ENCODE measurements around the gene RPA1.

RPA1 gene

DNA sequence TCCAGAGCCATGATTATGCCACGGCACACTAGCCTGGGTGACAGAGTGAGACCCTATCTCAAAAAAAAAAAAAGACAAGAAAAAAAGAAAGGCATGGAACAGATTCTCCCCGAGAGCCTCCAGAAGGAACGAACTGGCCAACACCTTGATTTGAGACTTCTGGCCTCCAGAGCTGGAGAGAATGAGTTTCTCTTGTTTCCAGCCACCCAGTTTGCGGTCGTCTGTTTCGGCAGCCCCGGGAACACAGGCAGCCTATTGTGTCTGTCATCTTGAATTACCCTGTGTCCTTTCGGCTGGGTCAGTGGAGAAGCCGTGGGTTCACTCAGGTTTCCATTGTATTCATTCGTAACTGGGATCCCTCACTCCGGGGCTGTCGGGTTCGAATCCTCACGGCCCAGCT, 83.9 kb downstream of the RPA1 start:
- Histone ChIP-seq H3K4ac (ENCODE audit: low read length) (no peak overlapping the region), H3K14ac (ENCODE audit: low read length) (no peak overlapping the region), H3K9me3 (replicated peaks in 1 of 2; ENCODE audit: control insufficient read depth in 2 of 2, insufficient read depth in 1 of 2, low read depth in 1 of 2, low read length in 2 of 2) (no peaks in the 10 kb centered on the region), H2BK120ac (ENCODE audit: low read depth, low read length) (no peak overlapping the region), H2BK12ac (ENCODE audit: low read length) (peak overlapping the region; percentile 41), H4K91ac (ENCODE audit: low read depth, low read length, poor library complexity) (no peak overlapping the region), H3K4me1 (ENCODE audit: control insufficient read depth in 2 of 2, insufficient read depth in 1 of 2, low read depth in 1 of 2, low read length in 2 of 2) (peaks cover 24 to 26% of the 10 kb centered on the region in 2 donors), H2BK5ac (ENCODE audit: low read length) (no peak overlapping the region), H3K27ac (replicated peaks; ENCODE audit: low read length) (no peak overlapping the region), H2AK5ac (ENCODE audit: low read depth, low read length) (no peak overlapping the region), H3K4me2 (ENCODE audit: insufficient read depth, low read length, poor library complexity, severe bottlenecking) (no peak overlapping the region), H3K23ac (ENCODE audit: low read depth, low read length, poor library complexity) (no peak overlapping the region), H3K18ac (ENCODE audit: low read length) (peak overlapping the region; percentile 60), H2BK15ac (ENCODE audit: low read length) (no peak overlapping the region), H3K27me3 (ENCODE audit: control insufficient read depth in 3 of 3, insufficient read depth in 3 of 3, low read depth in 1 of 3, low read length in 3 of 3) (peaks cover 0 to 21% (median 0%) of the 10 kb centered on the region in 3 experiments), H2AFZ (ENCODE audit: low read length) (no peak overlapping the region), H3K79me1 (ENCODE audit: low read depth, low read length) (peaks cover 2% of the 10 kb centered on the region), H3K9ac (ENCODE audit: low read depth, low read length, poor library complexity) (no peak overlapping the region), H3K36me3 (replicated peaks in 1 of 2; ENCODE audit: control insufficient read depth in 2 of 2, insufficient read depth in 2 of 2, low read length in 2 of 2) (no peaks in the 10 kb centered on the region), H4K8ac (ENCODE audit: low read depth, low read length) (no peak overlapping the region), H3K4me3 (ENCODE audit: low read length in 2 of 2) (no peak overlapping the region)
- no peak for DNase-seq (ENCODE audit: low spot score)
- no CpG with 5 or more reads among the region's 14 CpGs for WGBS, 2 donors (ENCODE audit: extremely low coverage in 2 of 2, insufficient read length in 2 of 2, insufficient replicate concordance in 1 of 2)

DNA sequence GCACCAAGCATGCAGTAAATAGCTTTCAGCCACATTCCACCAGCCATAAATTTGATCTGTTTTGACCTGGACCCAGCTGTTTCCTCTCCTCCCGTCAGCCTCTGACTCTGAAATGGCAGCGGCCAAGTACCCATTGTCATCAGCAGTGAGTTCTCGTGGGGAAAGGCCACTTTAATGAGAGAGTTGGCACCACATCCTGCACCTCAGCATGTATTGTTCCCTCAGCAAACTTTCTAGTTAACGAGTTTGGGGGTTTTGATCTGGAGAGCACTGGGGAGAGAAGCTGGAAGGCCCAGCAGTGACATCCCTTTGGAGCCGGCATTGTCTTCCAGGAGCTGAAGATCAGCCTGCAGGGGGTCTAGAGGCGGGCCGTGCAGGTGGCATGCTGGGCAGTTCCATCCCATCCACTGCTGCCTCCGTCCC, 84.9 kb downstream of the RPA1 start:
- H3K36me3 ChIP-seq (replicated peaks in 1 of 2; ENCODE audit: control insufficient read depth in 2 of 2, insufficient read depth in 2 of 2, low read length in 2 of 2): no peaks in the 10 kb centered on the region
- no peak overlapping the region for H3K4me2 ChIP-seq (ENCODE audit: insufficient read depth, low read length, poor library complexity, severe bottlenecking)
- peaks cover 2% of the 10 kb centered on the region for H3K79me1 ChIP-seq (ENCODE audit: low read depth, low read length)
- no peak overlapping the region for H3K4ac ChIP-seq (ENCODE audit: low read length)
- no peak overlapping the region for H4K91ac ChIP-seq (ENCODE audit: low read depth, low read length, poor library complexity)
- no peak overlapping the region for H3K14ac ChIP-seq (ENCODE audit: low read length)
- H2AFZ ChIP-seq (ENCODE audit: low read length): peak overlapping the region; percentile 57
- WGBS, 2 donors (ENCODE audit: extremely low coverage in 2 of 2, insufficient read length in 2 of 2, insufficient replicate concordance in 1 of 2): no CpG with 5 or more reads among the region's 8 CpGs
- no peak overlapping the region for H2BK120ac ChIP-seq (ENCODE audit: low read depth, low read length)
- no peak overlapping the region for H3K4me3 ChIP-seq (ENCODE audit: low read length in 2 of 2)
- H3K27me3 ChIP-seq (ENCODE audit: control insufficient read depth in 3 of 3, insufficient read depth in 3 of 3, low read depth in 1 of 3, low read length in 3 of 3): peaks cover 0 to 24% (median 0%) of the 10 kb centered on the region in 3 experiments
- no peak overlapping the region for H4K8ac ChIP-seq (ENCODE audit: low read depth, low read length)
- no peak overlapping the region for H2BK15ac ChIP-seq (ENCODE audit: low read length)
- no peak overlapping the region for H2BK12ac ChIP-seq (ENCODE audit: low read length)
- H3K9me3 ChIP-seq (replicated peaks in 1 of 2; ENCODE audit: control insufficient read depth in 2 of 2, insufficient read depth in 1 of 2, low read depth in 1 of 2, low read length in 2 of 2): no peaks in the 10 kb centered on the region
- no peak overlapping the region for H3K23ac ChIP-seq (ENCODE audit: low read depth, low read length, poor library complexity)
- no peak overlapping the region for H2AK5ac ChIP-seq (ENCODE audit: low read depth, low read length)
- no peak overlapping the region for H3K9ac ChIP-seq (ENCODE audit: low read depth, low read length, poor library complexity)
- H2BK5ac ChIP-seq (ENCODE audit: low read length): no peak overlapping the region
- H3K27ac ChIP-seq (replicated peaks; ENCODE audit: low read length): peak overlapping the region; percentile 39
- no peak for DNase-seq (ENCODE audit: low spot score)
- H3K18ac ChIP-seq (ENCODE audit: low read length): no peak overlapping the region
- peaks cover 24 to 27% of the 10 kb centered on the region in 2 donors for H3K4me1 ChIP-seq (ENCODE audit: control insufficient read depth in 2 of 2, insufficient read depth in 1 of 2, low read depth in 1 of 2, low read length in 2 of 2)

DNA sequence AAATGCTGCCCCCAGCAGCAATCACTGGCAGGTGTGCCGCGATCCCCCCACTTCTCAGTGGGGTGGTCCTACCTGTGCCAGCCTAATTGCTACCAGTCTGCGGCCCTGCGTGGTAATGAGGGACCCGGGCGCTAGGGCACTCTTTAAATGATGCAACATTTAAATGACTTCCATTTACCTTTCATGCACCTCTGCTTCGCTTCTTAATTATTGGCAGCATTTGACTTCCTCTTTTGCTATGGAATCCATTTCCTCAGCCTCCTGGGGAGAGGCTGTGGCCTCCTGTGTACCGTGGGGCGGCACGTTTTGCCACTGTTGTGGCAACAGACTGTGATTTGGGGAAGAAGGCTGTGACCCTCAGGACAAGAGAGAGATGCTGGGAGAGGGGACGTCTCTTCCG, 86.1 kb downstream of the RPA1 start:
- no peak overlapping the region for H4K91ac ChIP-seq (ENCODE audit: low read depth, low read length, poor library complexity)
- H3K4ac ChIP-seq (ENCODE audit: low read length): no peak overlapping the region
- no peak overlapping the region for H2BK15ac ChIP-seq (ENCODE audit: low read length)
- H3K18ac ChIP-seq (ENCODE audit: low read length): no peak overlapping the region
- H2BK5ac ChIP-seq (ENCODE audit: low read length): no peak overlapping the region
- no peak overlapping the region for H3K9ac ChIP-seq (ENCODE audit: low read depth, low read length, poor library complexity)
- no peak overlapping the region for H2AK5ac ChIP-seq (ENCODE audit: low read depth, low read length)
- peaks cover 2% of the 10 kb centered on the region for H3K79me1 ChIP-seq (ENCODE audit: low read depth, low read length)
- H3K36me3 ChIP-seq (replicated peaks in 1 of 2; ENCODE audit: control insufficient read depth in 2 of 2, insufficient read depth in 2 of 2, low read length in 2 of 2): no peaks in the 10 kb centered on the region
- no peak for DNase-seq (ENCODE audit: low spot score)
- H3K4me2 ChIP-seq (ENCODE audit: insufficient read depth, low read length, poor library complexity, severe bottlenecking): no peak overlapping the region
- no peak overlapping the region for H3K4me3 ChIP-seq (ENCODE audit: low read length in 2 of 2)
- no peak overlapping the region for H2BK120ac ChIP-seq (ENCODE audit: low read depth, low read length)
- H3K23ac ChIP-seq (ENCODE audit: low read depth, low read length, poor library complexity): no peak overlapping the region
- H3K27me3 ChIP-seq (ENCODE audit: control insufficient read depth in 3 of 3, insufficient read depth in 3 of 3, low read depth in 1 of 3, low read length in 3 of 3): peaks cover 0 to 25% (median 0%) of the 10 kb centered on the region in 3 experiments
- no peak overlapping the region for H3K27ac ChIP-seq (replicated peaks; ENCODE audit: low read length)
- no peak overlapping the region for H2AFZ ChIP-seq (ENCODE audit: low read length)
- no peak overlapping the region for H4K8ac ChIP-seq (ENCODE audit: low read depth, low read length)
- no CpG with 5 or more reads among the region's 12 CpGs for WGBS, 2 donors (ENCODE audit: extremely low coverage in 2 of 2, insufficient read length in 2 of 2, insufficient replicate concordance in 1 of 2)
- no peaks in the 10 kb centered on the region for H3K9me3 ChIP-seq (replicated peaks in 1 of 2; ENCODE audit: control insufficient read depth in 2 of 2, insufficient read depth in 1 of 2, low read depth in 1 of 2, low read length in 2 of 2)
- no peak overlapping the region for H2BK12ac ChIP-seq (ENCODE audit: low read length)
- no peak overlapping the region for H3K14ac ChIP-seq (ENCODE audit: low read length)
- H3K4me1 ChIP-seq (ENCODE audit: control insufficient read depth in 2 of 2, insufficient read depth in 1 of 2, low read depth in 1 of 2, low read length in 2 of 2): peaks cover 19 to 20% of the 10 kb centered on the region in 2 donors

DNA sequence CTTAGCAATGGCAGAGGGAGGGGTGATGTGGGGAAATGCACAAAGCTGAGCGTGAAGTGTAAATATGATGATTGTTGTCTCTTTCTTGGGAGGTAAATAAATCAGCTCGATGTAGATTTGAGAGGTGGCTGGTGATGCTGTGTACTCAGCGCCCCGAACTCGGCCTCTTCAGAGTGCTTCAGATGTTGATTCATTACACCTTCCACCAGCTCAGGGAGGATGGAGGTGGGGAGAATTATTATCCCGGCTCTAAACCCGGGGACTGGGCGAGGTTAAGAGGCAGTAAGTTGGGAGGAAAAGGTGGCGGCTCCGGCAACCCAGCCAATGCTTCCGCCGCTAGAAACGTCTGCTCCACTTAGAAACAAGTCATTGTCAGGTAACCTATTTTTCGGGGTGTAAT, 86.5 kb downstream of the RPA1 start:
- H4K8ac ChIP-seq (ENCODE audit: low read depth, low read length): no peak overlapping the region
- no peak overlapping the region for H3K4me3 ChIP-seq (ENCODE audit: low read length in 2 of 2)
- DNase-seq (ENCODE audit: low spot score): no peak
- H2BK120ac ChIP-seq (ENCODE audit: low read depth, low read length): no peak overlapping the region
- H3K36me3 ChIP-seq (replicated peaks in 1 of 2; ENCODE audit: control insufficient read depth in 2 of 2, insufficient read depth in 2 of 2, low read length in 2 of 2): no peaks in the 10 kb centered on the region
- no peak overlapping the region for H3K18ac ChIP-seq (ENCODE audit: low read length)
- H2BK5ac ChIP-seq (ENCODE audit: low read length): no peak overlapping the region
- H3K4me1 ChIP-seq (ENCODE audit: control insufficient read depth in 2 of 2, insufficient read depth in 1 of 2, low read depth in 1 of 2, low read length in 2 of 2): peaks cover 19 to 20% of the 10 kb centered on the region in 2 donors
- H3K79me1 ChIP-seq (ENCODE audit: low read depth, low read length): peaks cover 2% of the 10 kb centered on the region
- no peak overlapping the region for H2AK5ac ChIP-seq (ENCODE audit: low read depth, low read length)
- no CpG with 5 or more reads among the region's 14 CpGs for WGBS, 2 donors (ENCODE audit: extremely low coverage in 2 of 2, insufficient read length in 2 of 2, insufficient replicate concordance in 1 of 2)
- H3K27ac ChIP-seq (replicated peaks; ENCODE audit: low read length): no peak overlapping the region
- H3K23ac ChIP-seq (ENCODE audit: low read depth, low read length, poor library complexity): no peak overlapping the region
- H2BK12ac ChIP-seq (ENCODE audit: low read length): no peak overlapping the region
- H3K27me3 ChIP-seq (ENCODE audit: control insufficient read depth in 3 of 3, insufficient read depth in 3 of 3, low read depth in 1 of 3, low read length in 3 of 3): peaks cover 0 to 25% (median 0%) of the 10 kb centered on the region in 3 experiments
- no peak overlapping the region for H2BK15ac ChIP-seq (ENCODE audit: low read length)
- H3K14ac ChIP-seq (ENCODE audit: low read length): no peak overlapping the region
- no peak overlapping the region for H2AFZ ChIP-seq (ENCODE audit: low read length)
- no peak overlapping the region for H3K4ac ChIP-seq (ENCODE audit: low read length)
- H3K9ac ChIP-seq (ENCODE audit: low read depth, low read length, poor library complexity): no peak overlapping the region
- no peaks in the 10 kb centered on the region for H3K9me3 ChIP-seq (replicated peaks in 1 of 2; ENCODE audit: control insufficient read depth in 2 of 2, insufficient read depth in 1 of 2, low read depth in 1 of 2, low read length in 2 of 2)
- H3K4me2 ChIP-seq (ENCODE audit: insufficient read depth, low read length, poor library complexity, severe bottlenecking): no peak overlapping the region
- no peak overlapping the region for H4K91ac ChIP-seq (ENCODE audit: low read depth, low read length, poor library complexity)

All from neuronal stem cell (in vitro differentiated cells).